Stimulated activated CD4-positive, alpha-beta T cell treated with anti-CD3 and anti-CD28 coated beads, Interleukin-15, amount 100 ng/mL, for 24 hours (primary cell): ENCODE measurements around the gene SMPD2.
A peak's percentile ranks its signal among the peaks of the same experiment; 100 is the strongest.

Experiments used
- DNase-seq: peaks from one replicate; pipeline ENCODE4 v3.0.0-alpha.2; 2020

SMPD2 gene

GRCh38 chr6:109440331-109441068 is at the start of gene SMPD2, which contains the start of gene PPIL6:
Gene SMPD2 (plus strand): TSS chr6:109440724. CDS start chr6:109441122, 398 bp downstream.
Gene PPIL6 (minus strand): TSS chr6:109440628. CDS start chr6:109440590, 38 bp downstream.
- peak; percentile 82 for DNase-seq

- DNase-seq, result no peak
Measured at GRCh38 chr6:109393157-109393885, 47.2 kb upstream of the SMPD2 start.

- no peak for DNase-seq
Measured at GRCh38 chr6:109393886-109394281, 46.6 kb upstream of the SMPD2 start.

- no peak for DNase-seq
Measured at GRCh38 chr6:109396046-109396718, 44.3 kb upstream of the SMPD2 start.

GRCh38 chr6:109397020-109397419 is 43.5 kb upstream of the SMPD2 start:
- DNase-seq, result no peak

GRCh38 chr6:109406196-109406595 is 34.3 kb upstream of the SMPD2 start:
- no peak for DNase-seq

- no peak for DNase-seq
Measured at GRCh38 chr6:109411034-109411433, 29.5 kb upstream of the SMPD2 start.

GRCh38 chr6:109417646-109418045 is 22.9 kb upstream of the SMPD2 start:
- DNase-seq, result no peak

GRCh38 chr6:109420751-109421150 is 19.8 kb upstream of the SMPD2 start:
- no peak for DNase-seq

GRCh38 chr6:109421184-109421583 is 19.3 kb upstream of the SMPD2 start:
- no peak for DNase-seq

GRCh38 chr6:109424946-109425345 is 15.6 kb upstream of the SMPD2 start:
- no peak for DNase-seq

- no peak for DNase-seq
Measured at GRCh38 chr6:109428889-109429477, 11.5 kb upstream of the SMPD2 start.

GRCh38 chr6:109429496-109429895 is 11.0 kb upstream of the SMPD2 start:
- no peak for DNase-seq

GRCh38 chr6:109434456-109434855 is 6.1 kb upstream of the SMPD2 start:
- DNase-seq, result no peak

- DNase-seq, result no peak
Measured at GRCh38 chr6:109436041-109436440, 4.5 kb upstream of the SMPD2 start.

GRCh38 chr6:109441069-109441816 is 719 bp downstream of the SMPD2 start:
- DNase-seq, result peak; percentile 62

GRCh38 chr6:109442393-109442924 is 1.9 kb downstream of the SMPD2 start:
- no peak for DNase-seq

- DNase-seq, result no peak
Measured at GRCh38 chr6:109443425-109443950, 3.0 kb downstream of the SMPD2 start.

- DNase-seq, result no peak
Measured at GRCh38 chr6:109445382-109445781, 4.9 kb downstream of the SMPD2 start.

GRCh38 chr6:109446072-109446471 is 5.5 kb downstream of the SMPD2 start:
- DNase-seq, result no peak

GRCh38 chr6:109446541-109446940 is 6.0 kb downstream of the SMPD2 start:
- no peak for DNase-seq

GRCh38 chr6:109447087-109447486 is 6.6 kb downstream of the SMPD2 start:
- DNase-seq, result no peak
